AG09319 (cell line): Measurements from ENCODE around the gene LNP1.
"Not testable (repeated sequence)": the region's sequence is repeated elsewhere in the genome, so short reads cannot be mapped to it uniquely, and the experiment has no call there.

Experiments
- DNase-seq: peaks from one replicate; pipeline ENCODE4 v3.0.0-alpha.2; 2010; ENCODE audit warnings: low read depth; ENCODE audit errors: extremely low read depth
- TF ChIP-seq, protein P1 (sequence below): IDR thresholded peaks from 2 replicates; pipeline ENCODE4 v1.5.1; 2011; ENCODE audit warnings: low read depth, mild to moderate bottlenecking, inconsistent platforms, low read length, moderate library complexity

The LNP1 gene

GRCh38 chr3:100400780-100401673 lies at the start of gene LNP1, which contains the start of gene TOMM70:
Gene LNP1 (plus strand): TSS chr3:100401539. CDS start chr3:100429730, 28,191 bp downstream.
Gene TOMM70 (minus strand): TSS chr3:100401089. CDS start chr3:100400949, 140 bp downstream.
- TF ChIP-seq, protein P1, sequence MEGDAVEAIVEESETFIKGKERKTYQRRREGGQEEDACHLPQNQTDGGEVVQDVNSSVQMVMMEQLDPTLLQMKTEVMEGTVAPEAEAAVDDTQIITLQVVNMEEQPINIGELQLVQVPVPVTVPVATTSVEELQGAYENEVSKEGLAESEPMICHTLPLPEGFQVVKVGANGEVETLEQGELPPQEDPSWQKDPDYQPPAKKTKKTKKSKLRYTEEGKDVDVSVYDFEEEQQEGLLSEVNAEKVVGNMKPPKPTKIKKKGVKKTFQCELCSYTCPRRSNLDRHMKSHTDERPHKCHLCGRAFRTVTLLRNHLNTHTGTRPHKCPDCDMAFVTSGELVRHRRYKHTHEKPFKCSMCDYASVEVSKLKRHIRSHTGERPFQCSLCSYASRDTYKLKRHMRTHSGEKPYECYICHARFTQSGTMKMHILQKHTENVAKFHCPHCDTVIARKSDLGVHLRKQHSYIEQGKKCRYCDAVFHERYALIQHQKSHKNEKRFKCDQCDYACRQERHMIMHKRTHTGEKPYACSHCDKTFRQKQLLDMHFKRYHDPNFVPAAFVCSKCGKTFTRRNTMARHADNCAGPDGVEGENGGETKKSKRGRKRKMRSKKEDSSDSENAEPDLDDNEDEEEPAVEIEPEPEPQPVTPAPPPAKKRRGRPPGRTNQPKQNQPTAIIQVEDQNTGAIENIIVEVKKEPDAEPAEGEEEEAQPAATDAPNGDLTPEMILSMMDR, result no peak

DNA sequence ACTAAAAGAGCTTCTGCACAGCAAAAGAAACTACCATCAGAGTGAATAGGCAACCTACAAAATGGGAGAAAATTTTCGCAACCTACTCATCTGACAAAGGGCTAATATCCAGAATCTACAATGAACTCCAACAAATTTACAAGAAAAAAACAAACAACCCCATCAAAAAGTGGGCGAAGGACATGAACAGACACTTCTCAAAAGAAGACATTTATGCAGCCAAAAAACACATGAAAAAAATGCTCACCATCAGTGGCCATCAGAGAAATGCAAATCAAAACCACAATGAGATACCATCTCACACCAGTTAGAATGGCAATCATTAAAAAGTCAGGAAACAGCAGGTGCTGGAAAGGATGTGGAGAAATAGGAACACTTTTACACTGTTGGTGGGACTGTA lies 49.6 kb upstream of the LNP1 start:
- DNase-seq, result not testable (repeated sequence)

More at GRCh38 chr3:100400780-100401673, at the start of gene LNP1, which contains the start of gene TOMM70:
- DNase-seq, result peak; percentile 90

DNA sequence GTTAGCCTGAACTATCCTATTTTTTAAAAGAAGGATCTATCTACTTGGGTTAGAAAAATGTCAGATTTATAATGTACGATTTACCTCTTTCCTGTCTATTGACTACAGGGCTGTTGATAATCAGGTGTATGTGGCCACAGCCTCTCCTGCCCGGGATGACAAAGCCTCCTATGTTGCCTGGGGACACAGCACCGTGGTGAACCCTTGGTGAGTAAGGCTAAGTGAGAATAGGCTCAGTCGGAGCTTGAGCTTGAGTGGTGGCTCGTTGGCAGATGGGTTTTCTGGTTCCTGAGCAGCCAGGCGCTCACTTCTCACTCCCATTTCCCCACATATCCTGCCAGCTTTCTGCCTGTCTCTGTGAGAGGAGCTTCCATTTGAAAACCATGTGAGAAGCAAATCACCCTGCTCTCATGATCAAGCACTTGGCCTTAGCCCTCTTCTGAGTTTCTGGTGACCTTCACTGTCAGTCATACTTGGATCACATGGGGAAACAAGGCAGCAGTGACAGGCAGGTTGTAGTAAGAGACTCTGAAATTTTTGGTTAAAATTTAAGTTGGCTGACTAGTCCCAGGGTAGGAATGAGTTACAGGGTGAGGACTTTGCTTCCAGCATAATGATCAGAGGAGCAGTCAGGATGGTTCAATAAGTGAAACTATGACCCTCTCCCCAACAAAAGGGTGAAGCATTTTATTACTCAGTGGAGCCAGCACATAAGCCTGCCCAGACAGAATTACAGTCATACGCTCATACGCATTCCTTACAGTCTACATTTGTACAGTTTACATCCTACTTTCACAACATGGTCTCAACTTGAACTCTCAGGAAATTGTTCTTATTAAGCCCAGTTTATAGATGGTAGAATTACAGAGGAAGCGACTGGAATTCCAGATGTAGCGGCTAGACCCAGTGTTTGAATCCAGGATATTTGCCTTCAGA lies 48.8 kb upstream of the LNP1 start:
- no peak for DNase-seq
- TF ChIP-seq, protein P1, result no peak

GRCh38 chr3:100354850-100355249 lies 46.5 kb upstream of the LNP1 start:
- DNase-seq, result no peak
- TF ChIP-seq, protein P1, result no peak

GRCh38 chr3:100358413-100358812 lies 42.9 kb upstream of the LNP1 start:
- TF ChIP-seq, protein P1, result no peak
- DNase-seq, result no peak

- no peak for DNase-seq
- TF ChIP-seq, protein P1, result no peak
Measured at GRCh38 chr3:100359035-100359434, 42.3 kb upstream of the LNP1 start.

DNA sequence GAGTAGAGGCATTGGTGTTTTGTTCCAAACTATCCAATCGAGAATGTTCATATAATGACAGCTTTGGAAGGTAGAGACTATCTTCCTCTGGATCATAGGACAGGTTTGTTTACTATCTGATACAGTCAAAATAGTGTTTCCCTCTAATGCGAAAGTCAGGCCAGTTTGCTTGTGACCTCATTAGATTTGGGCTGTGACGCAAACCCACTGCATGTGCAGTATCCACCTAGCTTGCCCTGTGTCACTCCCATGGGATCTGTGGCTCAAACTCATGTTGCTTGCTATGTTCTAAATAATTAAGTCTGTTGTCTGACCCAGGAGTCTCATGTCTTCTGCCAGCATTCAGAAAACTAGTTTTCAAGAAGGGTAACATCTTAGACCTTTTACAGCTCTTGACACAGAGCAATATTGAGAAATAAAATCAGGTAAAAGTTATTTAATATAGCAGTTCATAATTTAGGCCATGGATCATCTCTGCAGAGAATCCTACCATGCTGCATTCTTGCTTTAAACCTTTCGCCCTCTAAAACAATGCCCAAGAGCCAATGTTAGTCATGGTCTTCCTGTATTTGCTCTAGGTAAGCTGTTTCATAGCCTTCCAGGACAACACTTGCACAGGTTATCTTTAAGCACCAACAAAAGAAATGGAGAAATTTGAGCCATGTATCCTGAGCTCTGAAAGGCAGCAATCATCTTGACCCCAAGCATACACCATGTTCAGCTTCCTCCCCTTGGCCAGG lies 40.4 kb upstream of the LNP1 start:
- no peak for DNase-seq
- TF ChIP-seq, protein P1, result no peak
